ENCODE results near the gene SCO2. TPM values are rescaled to one million over a fixed set of nuclear protein-coding genes. Genes with fewer than 3 reads are reported as not detected.
"Not testable (repeated sequence)": the region's sequence is repeated elsewhere in the genome, so short reads cannot be mapped to it uniquely, and the experiment has no call there.

Gene SCO2
- total RNA-seq, 1 donor from 2014 or later = 0.65 TPM

DNA sequence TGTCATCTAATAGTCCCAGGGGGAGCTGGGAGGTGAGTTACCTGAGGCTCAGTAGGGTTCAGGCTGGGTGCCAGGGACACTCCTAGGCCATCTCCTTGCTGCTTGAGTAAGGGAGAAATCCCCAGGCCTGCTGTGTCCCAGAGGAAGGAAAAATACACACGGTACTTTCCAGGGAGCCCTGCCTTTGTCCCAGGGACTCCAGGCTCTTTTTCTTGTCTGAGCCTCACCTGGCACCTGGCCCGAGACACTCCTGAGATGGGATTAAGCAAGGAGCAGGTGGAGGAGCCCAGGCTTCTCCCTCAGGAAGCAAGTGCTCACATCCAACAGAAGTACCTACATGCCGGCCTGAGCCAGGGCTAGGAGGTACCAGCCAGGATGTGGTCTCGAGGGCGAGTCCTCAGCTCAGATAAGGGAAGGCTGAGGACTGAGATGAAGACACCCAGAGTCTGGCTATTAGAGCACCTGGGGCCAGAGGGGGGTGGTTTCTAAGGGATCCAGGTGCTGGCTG is 19.4 kb upstream of the SCO2 start:
- Mint-ChIP-seq H3K36me3 (no peaks in the 10 kb centered on the region), H3K27me3 (ENCODE audit: low read depth) (no peaks in the 10 kb centered on the region), H3K4me3 (no peak overlapping the region), H3K4me1 (peaks cover 12% of the 10 kb centered on the region), H3K9me3 (no peaks in the 10 kb centered on the region), H3K27ac (no peak overlapping the region)
- DNase-seq (ENCODE audit: low spot score in 2 of 2, unreplicated experiment in 2 of 2) = no peak
- TF ChIP-seq, protein P1, sequence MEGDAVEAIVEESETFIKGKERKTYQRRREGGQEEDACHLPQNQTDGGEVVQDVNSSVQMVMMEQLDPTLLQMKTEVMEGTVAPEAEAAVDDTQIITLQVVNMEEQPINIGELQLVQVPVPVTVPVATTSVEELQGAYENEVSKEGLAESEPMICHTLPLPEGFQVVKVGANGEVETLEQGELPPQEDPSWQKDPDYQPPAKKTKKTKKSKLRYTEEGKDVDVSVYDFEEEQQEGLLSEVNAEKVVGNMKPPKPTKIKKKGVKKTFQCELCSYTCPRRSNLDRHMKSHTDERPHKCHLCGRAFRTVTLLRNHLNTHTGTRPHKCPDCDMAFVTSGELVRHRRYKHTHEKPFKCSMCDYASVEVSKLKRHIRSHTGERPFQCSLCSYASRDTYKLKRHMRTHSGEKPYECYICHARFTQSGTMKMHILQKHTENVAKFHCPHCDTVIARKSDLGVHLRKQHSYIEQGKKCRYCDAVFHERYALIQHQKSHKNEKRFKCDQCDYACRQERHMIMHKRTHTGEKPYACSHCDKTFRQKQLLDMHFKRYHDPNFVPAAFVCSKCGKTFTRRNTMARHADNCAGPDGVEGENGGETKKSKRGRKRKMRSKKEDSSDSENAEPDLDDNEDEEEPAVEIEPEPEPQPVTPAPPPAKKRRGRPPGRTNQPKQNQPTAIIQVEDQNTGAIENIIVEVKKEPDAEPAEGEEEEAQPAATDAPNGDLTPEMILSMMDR (IDR thresholded peaks at IDR 0.05; ENCODE audit: unreplicated experiment) = no peak

DNA sequence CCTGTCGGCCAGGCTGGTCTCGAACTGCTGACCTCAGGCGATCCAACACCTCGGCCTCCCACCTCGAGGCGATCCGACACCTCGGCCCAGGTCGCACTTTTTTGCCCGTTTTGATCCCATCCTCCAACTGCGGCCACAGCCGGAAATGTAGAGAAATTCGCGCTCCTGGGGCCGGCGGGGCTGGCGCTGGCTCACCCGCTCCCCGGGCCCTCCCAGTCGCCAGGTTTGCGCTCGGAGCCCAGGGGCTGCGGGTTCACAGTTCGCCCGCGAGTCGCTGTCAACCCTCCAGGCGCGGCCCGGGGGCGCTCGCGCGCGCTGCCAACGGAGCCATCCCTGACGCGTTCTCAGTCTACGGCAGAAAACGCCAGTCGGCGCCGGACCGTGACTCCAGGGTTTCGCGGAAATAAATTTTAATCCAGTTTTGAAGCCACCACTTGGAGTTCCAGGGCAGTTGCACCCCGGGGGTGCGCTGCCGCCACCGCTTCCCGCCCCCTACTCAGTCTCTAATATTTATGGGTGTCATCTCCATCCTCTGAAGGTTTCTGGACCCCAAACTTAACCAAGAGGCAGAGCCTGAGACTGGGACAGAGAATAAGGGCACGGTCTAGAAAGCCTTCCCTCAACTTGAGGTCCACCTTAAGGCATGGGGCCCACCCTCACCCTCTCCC is 18.8 kb upstream of the SCO2 start:
- Mint-ChIP-seq H3K4me3 (peak overlapping the region; percentile 41), H3K27ac (peak overlapping the region; percentile 34), H3K4me1 (peaks cover 17% of the 10 kb centered on the region), H3K27me3 (ENCODE audit: low read depth) (no peaks in the 10 kb centered on the region), H3K36me3 (no peaks in the 10 kb centered on the region), H3K9me3 (no peaks in the 10 kb centered on the region)
- TF ChIP-seq, protein P1 (IDR thresholded peaks at IDR 0.05; ENCODE audit: unreplicated experiment) = peak; percentile 47
- DNase-seq (ENCODE audit: low spot score in 2 of 2, unreplicated experiment in 2 of 2) = peak in 1 of 2 experiments; percentile 84

- no peaks in the 10 kb centered on the region for H3K36me3 Mint-ChIP-seq
- no peaks in the 10 kb centered on the region for H3K27me3 Mint-ChIP-seq (ENCODE audit: low read depth)
- H3K4me3 Mint-ChIP-seq = no peak overlapping the region
These were observed 17.1 kb upstream of the SCO2 start for GRCh38 chr22:50542416-50542927.

GRCh38 chr22:50541667-50542026 is 16.2 kb upstream of the SCO2 start:
- DNase-seq (ENCODE audit: low spot score in 2 of 2, unreplicated experiment in 2 of 2); H3K36me3 Mint-ChIP-seq; H3K27me3 Mint-ChIP-seq (ENCODE audit: low read depth); H3K27ac Mint-ChIP-seq; H3K9me3 Mint-ChIP-seq; H3K4me3 Mint-ChIP-seq: not testable (repeated sequence)
- peaks cover 19% of the 10 kb centered on the region for H3K4me1 Mint-ChIP-seq

More at GRCh38 chr22:50542416-50542927, 17.1 kb upstream of the SCO2 start:
- no peak for DNase-seq (ENCODE audit: low spot score in 2 of 2, unreplicated experiment in 2 of 2)
- peaks cover 19% of the 10 kb centered on the region for H3K4me1 Mint-ChIP-seq
- H3K27ac Mint-ChIP-seq = no peak overlapping the region
- H3K9me3 Mint-ChIP-seq = no peaks in the 10 kb centered on the region
- TF ChIP-seq, protein P1 (IDR thresholded peaks at IDR 0.05; ENCODE audit: unreplicated experiment) = no peak

DNA sequence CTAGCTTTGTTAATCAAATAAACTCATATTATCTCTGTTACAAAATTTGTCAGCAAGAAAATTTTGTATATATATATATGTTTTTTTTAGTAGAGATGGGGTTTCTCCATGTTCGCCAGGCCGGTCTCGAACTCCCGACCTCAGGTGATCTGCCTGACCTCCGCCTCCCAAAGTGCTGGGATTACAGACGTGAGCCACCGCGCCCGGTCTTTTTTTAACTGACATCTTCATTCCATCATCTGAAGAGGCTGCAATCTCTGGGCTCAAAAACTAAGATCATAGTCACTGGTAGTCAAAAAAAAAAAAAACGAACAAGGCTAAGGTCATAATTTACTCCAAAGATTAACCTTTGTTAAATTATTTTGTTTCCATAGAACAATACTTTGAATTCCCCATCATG is 15.0 kb upstream of the SCO2 start:
- DNase-seq (ENCODE audit: low spot score in 2 of 2, unreplicated experiment in 2 of 2) = no peak
- H3K27ac Mint-ChIP-seq = no peak overlapping the region
- no peak overlapping the region for H3K4me3 Mint-ChIP-seq
- peaks cover 15% of the 10 kb centered on the region for H3K4me1 Mint-ChIP-seq
- TF ChIP-seq, protein P1 (IDR thresholded peaks at IDR 0.05; ENCODE audit: unreplicated experiment) = no peak
- no peaks in the 10 kb centered on the region for H3K27me3 Mint-ChIP-seq (ENCODE audit: low read depth)
- H3K36me3 Mint-ChIP-seq = no peaks in the 10 kb centered on the region
- no peaks in the 10 kb centered on the region for H3K9me3 Mint-ChIP-seq

GRCh38 chr22:50537765-50538164 is 12.4 kb upstream of the SCO2 start:
- no peak overlapping the region for H3K4me3 Mint-ChIP-seq
- no peaks in the 10 kb centered on the region for H3K9me3 Mint-ChIP-seq
- H3K36me3 Mint-ChIP-seq = no peaks in the 10 kb centered on the region
- peaks cover 26% of the 10 kb centered on the region for H3K4me1 Mint-ChIP-seq
- TF ChIP-seq, protein P1 (IDR thresholded peaks at IDR 0.05; ENCODE audit: unreplicated experiment) = no peak
- peaks cover 4% of the 10 kb centered on the region for H3K27me3 Mint-ChIP-seq (ENCODE audit: low read depth)
- H3K27ac Mint-ChIP-seq = no peak overlapping the region
- no peak for DNase-seq (ENCODE audit: low spot score in 2 of 2, unreplicated experiment in 2 of 2)
